ENCODE results near the gene GNPTG. TPM values are rescaled to one million over a fixed set of nuclear protein-coding genes. Genes with fewer than 3 reads are reported as not detected.
A peak's percentile ranks its signal among the peaks of the same experiment; 100 is the strongest.

The GNPTG gene
- polyA plus RNA-seq, 1 experiment = 113 TPM

- Histone ChIP-seq H3K27me3 (ENCODE audit: control insufficient read depth, insufficient read depth, low read length) (peaks cover 29% of the 10 kb centered on the region), H3K36me3 (ENCODE audit: control insufficient read depth, insufficient read depth, low read length) (peaks cover 1% of the 10 kb centered on the region), H3K4me3 (ENCODE audit: low read depth, low read length) (no peak overlapping the region)
- DNase-seq (ENCODE audit: low read depth) = no peak
- TF ChIP-seq CTCF (IDR thresholded peaks at IDR 0.05; ENCODE audit: insufficient read depth, low read depth, low read length) = peak; percentile 49
- CTCF ChIA-PET = interaction anchor here (0.7 to 1.1 kb wide), 2 partner anchors 15 to 18 kb away, joined by 3 read pairs; no protein-coding TSS in a partner anchor
- POLR2A ChIA-PET = no interaction called here
Observed at GRCh38 chr16:1330260-1330914, 21.3 kb upstream of the GNPTG start.

GRCh38 chr16:1330931-1331711 is 20.6 kb upstream of the GNPTG start:
- ChIA-PET CTCF (interaction anchor here (0.7 to 1.1 kb wide), 2 partner anchors 14 to 19 kb away, joined by 3 read pairs; no protein-coding TSS in a partner anchor), POLR2A (no interaction called here)
- Histone ChIP-seq H3K27me3 (ENCODE audit: control insufficient read depth, insufficient read depth, low read length) (peaks cover 31% of the 10 kb centered on the region), H3K36me3 (ENCODE audit: control insufficient read depth, insufficient read depth, low read length) (no peaks in the 10 kb centered on the region; the same call in 1 of the 2 replicates), H3K4me3 (ENCODE audit: low read depth, low read length) (no peak overlapping the region)
- TF ChIP-seq CTCF (IDR thresholded peaks at IDR 0.05; ENCODE audit: insufficient read depth, low read depth, low read length) = no peak; the same call in 1 of the 2 replicates
- DNase-seq (ENCODE audit: low read depth) = no peak

- DNase-seq (ENCODE audit: low read depth) = peak; percentile 12
- ChIA-PET CTCF (interaction anchor here (1.1 to 1.6 kb wide), 3 partner anchors 20 to 31 kb away, joined by 3 to 7 read pairs (median 3); no protein-coding TSS in a partner anchor), POLR2A (no interaction called here)
- no peak overlapping the region for H3K4me3 ChIP-seq (ENCODE audit: low read depth, low read length)
- H3K27me3 ChIP-seq (ENCODE audit: control insufficient read depth, insufficient read depth, low read length) = peaks cover 31% of the 10 kb centered on the region
- no peaks in the 10 kb centered on the region; the same call in 1 of the 2 replicates for H3K36me3 ChIP-seq (ENCODE audit: control insufficient read depth, insufficient read depth, low read length)
- no peak for TF ChIP-seq CTCF (IDR thresholded peaks at IDR 0.05; ENCODE audit: insufficient read depth, low read depth, low read length)
Observed at GRCh38 chr16:1331712-1332617, 19.8 kb upstream of the GNPTG start.

- CTCF ChIA-PET = interaction anchor here (1.1 to 1.6 kb wide), 2 partner anchors 20 to 31 kb away, joined by 3 to 7 read pairs; no protein-coding TSS in a partner anchor
- H3K27me3 ChIP-seq (ENCODE audit: control insufficient read depth, insufficient read depth, low read length) = peaks cover 31% of the 10 kb centered on the region
- TF ChIP-seq CTCF (IDR thresholded peaks at IDR 0.05; ENCODE audit: insufficient read depth, low read depth, low read length) = no peak
- no peak overlapping the region; the same call in 1 of the 2 replicates for H3K4me3 ChIP-seq (ENCODE audit: low read depth, low read length)
- DNase-seq (ENCODE audit: low read depth) = no peak
- POLR2A ChIA-PET = no interaction called here
- H3K36me3 ChIP-seq (ENCODE audit: control insufficient read depth, insufficient read depth, low read length) = no peaks in the 10 kb centered on the region
Observed at GRCh38 chr16:1332618-1333148, 19.0 kb upstream of the GNPTG start.

Data from BJ (cell line).